Astrocyte of the cerebellum (primary cell): ENCODE data around the gene TUBD1.
"Not testable (repeated sequence)": the region's sequence is repeated elsewhere in the genome, so short reads cannot be mapped to it uniquely, and the experiment has no call there.

ENCODE experiments used
- DNase-seq: peaks from one replicate; pipeline ENCODE4 v3.0.0-alpha.2; 2011; ENCODE audit warnings: low read depth
- H3K4me3 ChIP-seq: 2 replicates; pipeline ENCODE4 v1.5.1; 2011; ENCODE audit warnings: mild to moderate bottlenecking, low read depth, low read length, moderate library complexity
- in situ Hi-C: cut with HindIII; loops from 2 replicates; pipeline ENCODE4 v1.10.0; 2017; ENCODE audit warnings: low sequenced_read_pairs
- TF ChIP-seq, protein P1 (sequence below): IDR thresholded peaks from 2 replicates; pipeline ENCODE4 v1.5.1; 2012; ENCODE audit warnings: low read length, low read depth, moderate library complexity, mild to moderate bottlenecking; ENCODE audit errors: missing control alignments

Gene TUBD1

DNA sequence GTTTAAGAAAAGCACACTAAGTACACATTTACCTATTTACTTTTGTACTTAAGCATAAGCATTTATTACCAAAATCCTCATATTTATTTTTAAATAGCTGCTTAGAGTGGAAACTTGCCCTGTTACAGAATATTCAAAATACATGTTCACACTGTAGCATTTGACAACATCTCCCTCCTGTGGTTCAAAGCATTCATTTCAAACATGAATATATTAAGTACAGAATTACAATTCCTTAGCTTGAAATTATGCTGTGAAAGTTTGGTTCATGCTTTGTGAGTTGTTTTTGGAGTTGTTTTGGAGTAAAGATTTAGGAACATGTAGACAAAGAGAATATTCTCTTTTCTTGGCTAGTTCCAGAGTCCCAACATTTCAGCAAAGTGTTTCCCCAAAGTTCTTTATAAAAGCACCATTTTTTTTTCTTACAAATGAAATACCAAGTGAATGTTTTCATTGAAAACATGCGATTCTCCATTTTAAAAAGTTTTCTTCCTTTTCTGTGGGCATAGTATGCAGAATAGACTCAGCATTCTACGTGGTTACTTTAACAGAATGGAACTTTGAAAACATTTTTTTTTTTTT is 33.2 kb downstream of the TUBD1 start:
- no peak for DNase-seq
- H3K4me3 ChIP-seq = no peak overlapping the region
- in situ Hi-C loops = no loop called here
- TF ChIP-seq, protein P1, sequence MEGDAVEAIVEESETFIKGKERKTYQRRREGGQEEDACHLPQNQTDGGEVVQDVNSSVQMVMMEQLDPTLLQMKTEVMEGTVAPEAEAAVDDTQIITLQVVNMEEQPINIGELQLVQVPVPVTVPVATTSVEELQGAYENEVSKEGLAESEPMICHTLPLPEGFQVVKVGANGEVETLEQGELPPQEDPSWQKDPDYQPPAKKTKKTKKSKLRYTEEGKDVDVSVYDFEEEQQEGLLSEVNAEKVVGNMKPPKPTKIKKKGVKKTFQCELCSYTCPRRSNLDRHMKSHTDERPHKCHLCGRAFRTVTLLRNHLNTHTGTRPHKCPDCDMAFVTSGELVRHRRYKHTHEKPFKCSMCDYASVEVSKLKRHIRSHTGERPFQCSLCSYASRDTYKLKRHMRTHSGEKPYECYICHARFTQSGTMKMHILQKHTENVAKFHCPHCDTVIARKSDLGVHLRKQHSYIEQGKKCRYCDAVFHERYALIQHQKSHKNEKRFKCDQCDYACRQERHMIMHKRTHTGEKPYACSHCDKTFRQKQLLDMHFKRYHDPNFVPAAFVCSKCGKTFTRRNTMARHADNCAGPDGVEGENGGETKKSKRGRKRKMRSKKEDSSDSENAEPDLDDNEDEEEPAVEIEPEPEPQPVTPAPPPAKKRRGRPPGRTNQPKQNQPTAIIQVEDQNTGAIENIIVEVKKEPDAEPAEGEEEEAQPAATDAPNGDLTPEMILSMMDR = peak; percentile 30

- in situ Hi-C loops = no loop called here
- no peak for DNase-seq
- TF ChIP-seq, protein P1 = no peak
- H3K4me3 ChIP-seq = no peak overlapping the region
These were observed 33.8 kb downstream of the TUBD1 start for GRCh38 chr17:59858932-59859331.

GRCh38 chr17:59858167-59858816 is 34.5 kb downstream of the TUBD1 start:
- no peak for DNase-seq
- in situ Hi-C loops = no loop called here
- H3K4me3 ChIP-seq = no peak overlapping the region
- TF ChIP-seq, protein P1 = no peak

DNA sequence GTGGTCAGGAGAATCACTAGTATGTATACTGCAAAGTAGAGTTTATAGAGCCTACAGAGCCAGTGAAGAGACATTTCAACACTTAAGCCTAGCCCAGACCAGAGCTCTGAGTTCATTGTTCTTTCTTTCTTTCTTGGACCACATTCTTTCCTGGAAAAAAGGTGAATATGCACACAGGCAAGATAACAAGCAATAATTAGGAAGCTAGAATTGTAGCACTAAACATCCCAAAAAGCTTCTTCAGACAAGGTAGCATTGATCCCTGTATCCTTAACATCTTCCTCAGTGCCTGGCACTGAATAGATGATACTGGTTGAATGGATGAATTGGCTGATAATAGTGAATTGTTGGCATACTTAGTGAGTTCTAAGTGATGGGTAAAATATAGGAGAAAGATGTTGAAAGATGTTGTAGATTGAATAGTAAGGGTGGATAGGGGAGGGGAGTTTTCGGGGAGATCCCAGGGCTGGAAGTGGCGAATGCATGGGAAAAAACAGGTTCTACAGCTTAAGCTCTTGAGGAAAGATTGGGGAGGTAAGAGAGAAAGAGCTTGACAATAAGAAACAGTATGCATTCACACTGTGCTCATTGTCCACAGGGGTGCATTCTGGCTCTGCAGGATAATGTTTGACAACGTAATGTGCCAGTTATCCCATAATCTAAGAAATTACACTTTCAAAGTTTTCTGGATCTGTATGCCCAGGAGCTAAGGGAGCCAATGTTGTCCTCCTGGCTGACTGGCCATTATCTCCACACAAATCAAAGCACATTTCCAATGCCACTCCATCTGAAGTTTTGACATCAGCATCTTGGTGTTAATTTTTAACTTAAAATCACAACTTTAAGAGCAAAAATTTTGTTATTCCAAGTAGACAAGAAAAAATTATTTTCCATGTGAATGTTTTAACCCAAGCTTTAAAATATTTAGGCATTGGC is 35.6 kb downstream of the TUBD1 start:
- in situ Hi-C loops = no loop called here
- DNase-seq = no peak
- TF ChIP-seq, protein P1 = no peak
- H3K4me3 ChIP-seq = no peak overlapping the region

DNA sequence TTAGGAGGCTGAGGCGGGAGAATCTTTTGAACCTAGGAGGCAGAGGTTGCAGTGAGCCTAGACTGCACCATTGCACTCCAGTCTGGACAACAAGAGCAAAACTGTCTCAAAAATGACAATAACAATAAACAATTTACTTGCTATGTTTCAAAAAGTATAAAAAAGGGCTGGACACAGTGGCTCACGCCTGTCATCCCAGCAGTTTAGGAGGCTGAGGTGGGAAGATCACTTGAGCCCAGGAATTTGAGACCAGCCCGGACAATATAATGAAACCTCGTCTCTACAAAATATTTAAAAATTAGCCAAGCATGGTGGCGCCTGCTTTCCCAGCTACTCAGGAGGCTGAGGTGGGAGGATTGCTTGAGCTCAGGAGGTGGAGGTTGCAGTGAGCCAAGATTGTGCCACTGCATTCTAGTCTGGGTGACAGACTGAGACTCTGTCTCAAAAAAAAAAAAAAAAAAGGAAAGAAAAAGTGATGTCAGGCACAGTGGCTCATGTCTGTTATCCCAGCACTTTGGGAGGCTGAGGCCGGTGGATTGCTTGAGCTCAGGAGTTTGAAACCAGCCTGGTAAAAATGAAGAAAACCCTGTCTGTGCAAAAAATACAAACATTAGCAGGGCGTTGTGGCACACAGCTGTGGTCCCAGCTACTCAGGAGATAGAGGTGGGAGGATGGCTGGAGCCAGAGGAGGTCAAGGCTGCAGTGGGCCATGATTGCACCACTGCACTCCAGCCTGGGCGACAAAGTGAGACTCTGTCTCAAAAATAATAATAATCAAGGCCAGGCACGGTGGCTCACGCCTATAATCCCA is 38.6 kb downstream of the TUBD1 start:
- H3K4me3 ChIP-seq, DNase-seq, in situ Hi-C loops: not testable (repeated sequence)

DNA sequence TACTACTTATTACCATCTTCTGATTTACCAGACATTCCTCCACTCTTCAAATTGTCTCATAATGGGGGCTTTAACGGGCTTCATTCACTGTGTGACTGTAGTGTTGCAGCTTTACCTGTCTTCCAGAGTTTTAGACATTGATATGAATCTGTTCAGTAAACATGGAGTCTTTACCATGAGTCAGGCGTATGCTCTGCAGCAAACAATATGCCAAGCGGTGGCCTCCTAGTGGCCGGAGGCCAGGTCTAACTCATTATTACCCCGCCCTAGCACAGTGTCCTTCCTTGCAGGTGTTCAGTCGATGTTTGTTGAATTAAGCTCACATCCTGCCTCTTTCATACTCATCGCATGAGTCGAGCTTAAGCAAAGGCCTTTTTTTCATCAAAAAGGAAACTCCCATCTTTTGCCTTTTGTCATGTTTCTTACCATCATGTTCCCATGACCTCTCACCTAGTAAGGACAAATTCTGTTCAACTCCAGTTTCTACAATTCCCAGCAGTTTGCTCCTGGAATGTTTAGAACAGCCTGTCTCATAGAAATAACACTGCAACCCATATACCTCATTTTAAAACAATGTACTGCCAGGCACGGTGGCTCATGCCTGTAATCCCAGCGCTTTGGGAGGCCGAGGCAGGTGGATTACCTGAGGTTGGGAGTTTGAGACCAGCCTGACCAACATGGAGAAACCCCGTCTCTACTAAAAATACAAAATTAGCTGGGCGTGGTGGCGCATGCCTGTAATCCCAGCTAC is 39.4 kb downstream of the TUBD1 start:
- TF ChIP-seq, protein P1 = peak; percentile 52
- in situ Hi-C loops = no loop called here
- H3K4me3 ChIP-seq = no peak overlapping the region
- no peak for DNase-seq

DNA sequence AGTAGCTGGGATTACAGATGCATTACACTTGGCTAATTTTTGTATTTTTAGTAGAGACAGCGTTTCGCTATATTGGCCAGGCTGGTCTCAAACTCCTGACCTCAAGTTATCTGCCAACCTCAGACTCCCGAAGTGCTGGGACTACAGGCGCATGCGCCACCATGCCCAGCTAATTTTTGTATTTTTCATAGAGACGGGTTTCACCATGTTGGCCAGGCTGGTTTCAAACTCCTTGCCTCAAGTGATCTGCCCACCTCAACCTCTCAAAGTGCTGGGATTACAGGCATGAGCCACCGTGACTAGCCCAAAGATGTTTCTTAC is 39.9 kb downstream of the TUBD1 start:
- H3K4me3 ChIP-seq, DNase-seq, in situ Hi-C loops: not testable (repeated sequence)
